Measurements from ENCODE around the gene PRKCI.
A peak's percentile ranks its signal among the peaks of the same experiment; 100 is the strongest.
"Not testable (repeated sequence)": the region's sequence is repeated elsewhere in the genome, so short reads cannot be mapped to it uniquely, and the experiment has no call there.

The PRKCI gene

GRCh38 chr3:170204509-170204908 lies 17.7 kb upstream of the PRKCI start:
- TF ChIP-seq CTCF (IDR thresholded peaks at IDR 0.05; ENCODE audit: borderline replicate concordance, control extremely low read depth, extremely low read depth, insufficient read depth, missing control alignments): no peak
- in situ Hi-C loops (cut with MboI; ENCODE audit: low sequenced_read_pairs, unreplicated experiment): no loop called here
- no peak for DNase-seq (ENCODE audit: low spot score)

GRCh38 chr3:170205302-170205701 lies 16.9 kb upstream of the PRKCI start:
- DNase-seq (ENCODE audit: low spot score): peak; percentile 44
- no peak for TF ChIP-seq CTCF (IDR thresholded peaks at IDR 0.05; ENCODE audit: borderline replicate concordance, control extremely low read depth, extremely low read depth, insufficient read depth, missing control alignments)
- in situ Hi-C loops (cut with MboI; ENCODE audit: low sequenced_read_pairs, unreplicated experiment): no loop called here

- DNase-seq (ENCODE audit: low spot score); in situ Hi-C loops (cut with MboI; ENCODE audit: low sequenced_read_pairs, unreplicated experiment): not testable (repeated sequence)
Observed at GRCh38 chr3:170206164-170206762, 16.0 kb upstream of the PRKCI start.

- no peak for TF ChIP-seq CTCF (IDR thresholded peaks at IDR 0.05; ENCODE audit: borderline replicate concordance, control extremely low read depth, extremely low read depth, insufficient read depth, missing control alignments)
- in situ Hi-C loops (cut with MboI; ENCODE audit: low sequenced_read_pairs, unreplicated experiment): no loop called here
- no peak for DNase-seq (ENCODE audit: low spot score)
Observed at GRCh38 chr3:170207717-170208116, 14.5 kb upstream of the PRKCI start.

- TF ChIP-seq CTCF (IDR thresholded peaks at IDR 0.05; ENCODE audit: borderline replicate concordance, control extremely low read depth, extremely low read depth, insufficient read depth, missing control alignments): no peak
- no peak for DNase-seq (ENCODE audit: low spot score)
- in situ Hi-C loops (cut with MboI; ENCODE audit: low sequenced_read_pairs, unreplicated experiment): no loop called here
Observed at GRCh38 chr3:170211668-170212067, 10.6 kb upstream of the PRKCI start.

GRCh38 chr3:170219850-170220249 lies 2.4 kb upstream of the PRKCI start:
- in situ Hi-C loops (cut with MboI; ENCODE audit: low sequenced_read_pairs, unreplicated experiment): no loop called here
- no peak for DNase-seq (ENCODE audit: low spot score)
- TF ChIP-seq CTCF (IDR thresholded peaks at IDR 0.05; ENCODE audit: borderline replicate concordance, control extremely low read depth, extremely low read depth, insufficient read depth, missing control alignments): no peak

GRCh38 chr3:170220871-170221270 lies 1.4 kb upstream of the PRKCI start:
- in situ Hi-C loops (cut with MboI; ENCODE audit: low sequenced_read_pairs, unreplicated experiment): no loop called here
- no peak for TF ChIP-seq CTCF (IDR thresholded peaks at IDR 0.05; ENCODE audit: borderline replicate concordance, control extremely low read depth, extremely low read depth, insufficient read depth, missing control alignments)
- DNase-seq (ENCODE audit: low spot score): no peak
